ENCODE measurements around the gene IDUA.

The IDUA gene

GRCh38 chr4:1014291-1015167, 27.7 kb downstream of the IDUA start:
- no peak for DNase-seq (ENCODE audit: low read depth)
- TF ChIP-seq, protein P1, sequence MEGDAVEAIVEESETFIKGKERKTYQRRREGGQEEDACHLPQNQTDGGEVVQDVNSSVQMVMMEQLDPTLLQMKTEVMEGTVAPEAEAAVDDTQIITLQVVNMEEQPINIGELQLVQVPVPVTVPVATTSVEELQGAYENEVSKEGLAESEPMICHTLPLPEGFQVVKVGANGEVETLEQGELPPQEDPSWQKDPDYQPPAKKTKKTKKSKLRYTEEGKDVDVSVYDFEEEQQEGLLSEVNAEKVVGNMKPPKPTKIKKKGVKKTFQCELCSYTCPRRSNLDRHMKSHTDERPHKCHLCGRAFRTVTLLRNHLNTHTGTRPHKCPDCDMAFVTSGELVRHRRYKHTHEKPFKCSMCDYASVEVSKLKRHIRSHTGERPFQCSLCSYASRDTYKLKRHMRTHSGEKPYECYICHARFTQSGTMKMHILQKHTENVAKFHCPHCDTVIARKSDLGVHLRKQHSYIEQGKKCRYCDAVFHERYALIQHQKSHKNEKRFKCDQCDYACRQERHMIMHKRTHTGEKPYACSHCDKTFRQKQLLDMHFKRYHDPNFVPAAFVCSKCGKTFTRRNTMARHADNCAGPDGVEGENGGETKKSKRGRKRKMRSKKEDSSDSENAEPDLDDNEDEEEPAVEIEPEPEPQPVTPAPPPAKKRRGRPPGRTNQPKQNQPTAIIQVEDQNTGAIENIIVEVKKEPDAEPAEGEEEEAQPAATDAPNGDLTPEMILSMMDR (conservative IDR thresholded peaks at IDR 0.05; ENCODE audit: low read depth, low read length) = no peak
- H3K4me3 ChIP-seq (ENCODE audit: low read length) = no peak overlapping the region

DNA sequence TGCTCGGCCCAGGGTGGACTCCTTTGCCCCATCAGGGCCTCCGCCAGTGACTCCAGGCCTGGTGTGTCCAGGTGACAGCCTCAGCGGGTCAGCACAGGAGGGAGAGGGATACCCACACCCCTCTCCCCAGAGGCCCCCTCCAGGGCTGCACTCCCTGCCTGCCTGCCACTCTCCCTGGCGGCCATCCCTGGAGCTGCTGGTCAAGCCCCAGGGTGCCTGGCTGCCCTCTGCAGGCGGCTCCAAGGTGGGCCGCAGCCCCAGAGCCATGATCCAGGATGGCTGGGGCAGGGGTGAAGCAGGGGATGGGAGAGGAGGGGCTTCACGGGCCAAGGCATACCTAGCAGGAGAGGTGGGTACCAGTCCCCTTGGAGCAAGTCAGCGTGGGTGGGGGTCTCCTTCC, 28.3 kb downstream of the IDUA start:
- H3K4me3 ChIP-seq (ENCODE audit: low read length) = no peak overlapping the region
- DNase-seq (ENCODE audit: low read depth) = no peak
- TF ChIP-seq, protein P1 (conservative IDR thresholded peaks at IDR 0.05; ENCODE audit: low read depth, low read length) = peak; percentile 57

- TF ChIP-seq, protein P1 (conservative IDR thresholded peaks at IDR 0.05; ENCODE audit: low read depth, low read length) = no peak
Measured at GRCh38 chr4:1015746-1016145, 28.9 kb downstream of the IDUA start.

GRCh38 chr4:1017211-1017610, 30.4 kb downstream of the IDUA start:
- DNase-seq (ENCODE audit: low read depth) = no peak
- H3K4me3 ChIP-seq (ENCODE audit: low read length) = no peak overlapping the region
- TF ChIP-seq, protein P1 (conservative IDR thresholded peaks at IDR 0.05; ENCODE audit: low read depth, low read length) = no peak

More at GRCh38 chr4:1015746-1016145, 28.9 kb downstream of the IDUA start:
- no peak for DNase-seq (ENCODE audit: low read depth)
- no peak overlapping the region for H3K4me3 ChIP-seq (ENCODE audit: low read length)

DNA sequence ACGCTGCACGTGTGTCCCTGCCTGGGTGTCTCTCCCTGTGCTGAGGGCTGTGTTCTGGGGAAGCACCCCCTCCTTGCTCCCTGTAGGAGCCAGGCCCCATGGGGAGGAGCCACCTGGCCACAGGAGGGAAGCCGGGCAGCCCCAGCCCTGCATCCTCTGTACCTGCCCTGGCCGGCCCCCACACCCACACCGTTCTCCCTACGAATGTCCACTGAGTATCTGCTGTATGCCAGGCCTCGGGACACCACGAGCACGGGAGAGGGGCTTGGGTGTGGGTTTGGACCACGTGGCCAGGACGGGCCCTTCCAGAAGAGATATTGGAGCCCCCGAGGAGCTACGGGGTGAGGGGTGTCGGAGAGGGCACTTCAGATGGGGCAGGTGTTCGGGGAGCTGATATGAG, 30.9 kb downstream of the IDUA start:
- TF ChIP-seq, protein P1 (conservative IDR thresholded peaks at IDR 0.05; ENCODE audit: low read depth, low read length) = no peak
- DNase-seq (ENCODE audit: low read depth) = no peak
- H3K4me3 ChIP-seq (ENCODE audit: low read length) = no peak overlapping the region

GRCh38 chr4:1018147-1019020, 31.5 kb downstream of the IDUA start:
- no peak overlapping the region for H3K4me3 ChIP-seq (ENCODE audit: low read length)
- TF ChIP-seq, protein P1 (conservative IDR thresholded peaks at IDR 0.05; ENCODE audit: low read depth, low read length) = no peak
- DNase-seq (ENCODE audit: low read depth) = no peak

All from retinal pigment epithelial cell (primary cell).